Measurements from ENCODE around the gene STRIP2.
"Not testable (repeated sequence)": the region's sequence is repeated elsewhere in the genome, so short reads cannot be mapped to it uniquely, and the experiment has no call there.

Gene STRIP2

DNA sequence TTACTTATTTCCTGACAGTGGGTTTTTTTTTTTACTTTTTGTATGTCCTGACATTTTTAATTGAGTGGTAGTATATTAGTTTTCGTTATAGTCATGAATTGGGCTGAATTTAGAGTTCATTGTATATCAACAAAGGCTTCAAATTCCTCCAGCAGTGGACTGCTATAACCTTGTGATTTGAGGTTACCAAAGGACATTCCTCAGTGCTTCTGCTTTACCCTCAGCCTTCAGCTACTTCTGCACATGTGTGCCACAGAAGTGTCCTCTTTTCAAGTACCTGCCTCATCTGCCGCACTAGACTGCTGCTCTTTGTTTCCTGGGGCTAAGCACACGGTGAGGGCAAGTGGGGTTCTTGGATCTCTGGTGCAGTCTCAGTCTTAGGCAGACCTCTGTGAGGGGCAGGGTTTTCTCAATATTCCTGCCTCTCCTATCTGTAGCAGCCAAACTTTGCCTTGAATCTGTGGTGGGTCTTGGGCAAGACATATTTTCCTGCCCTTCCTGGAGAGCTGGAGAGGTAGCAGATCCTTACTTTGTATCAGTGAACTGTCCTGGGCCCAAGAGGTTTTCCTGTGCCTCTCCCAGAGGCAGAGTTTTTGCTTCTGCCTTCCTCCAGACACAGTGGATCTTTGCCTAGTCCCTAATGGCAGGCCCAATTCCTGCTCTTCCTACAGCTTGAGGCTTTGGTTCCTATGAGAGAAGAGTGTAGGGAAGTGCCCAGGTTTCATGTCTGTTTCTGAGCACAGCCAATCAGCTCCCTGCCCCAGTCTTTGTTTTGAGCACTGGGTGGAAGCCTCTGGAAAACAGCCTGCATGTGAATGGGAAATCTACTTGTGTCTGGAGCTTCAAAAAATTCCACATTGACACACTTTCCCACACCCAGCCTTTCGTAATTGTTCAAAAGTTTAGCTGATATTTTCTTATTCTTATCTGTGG lies 39.0 kb upstream of the STRIP2 start:
- Histone ChIP-seq H3K9ac (ENCODE audit: low read length) (no peak overlapping the region), H3K4me1 (ENCODE audit: control insufficient read depth, low read depth, low read length) (peaks cover 4% of the 10 kb centered on the region), H3K36me3 (ENCODE audit: control insufficient read depth, low read depth, low read length) (peaks cover 4% of the 10 kb centered on the region), H3K27me3 (ENCODE audit: control insufficient read depth, insufficient read depth, low read length) (no peaks in the 10 kb centered on the region), H3K4me3 (ENCODE audit: low read length) (no peak overlapping the region), H3K9me3 (ENCODE audit: control insufficient read depth, low read depth, low read length) (no peaks in the 10 kb centered on the region), H3K27ac (ENCODE audit: low read length) (no peak overlapping the region)

DNA sequence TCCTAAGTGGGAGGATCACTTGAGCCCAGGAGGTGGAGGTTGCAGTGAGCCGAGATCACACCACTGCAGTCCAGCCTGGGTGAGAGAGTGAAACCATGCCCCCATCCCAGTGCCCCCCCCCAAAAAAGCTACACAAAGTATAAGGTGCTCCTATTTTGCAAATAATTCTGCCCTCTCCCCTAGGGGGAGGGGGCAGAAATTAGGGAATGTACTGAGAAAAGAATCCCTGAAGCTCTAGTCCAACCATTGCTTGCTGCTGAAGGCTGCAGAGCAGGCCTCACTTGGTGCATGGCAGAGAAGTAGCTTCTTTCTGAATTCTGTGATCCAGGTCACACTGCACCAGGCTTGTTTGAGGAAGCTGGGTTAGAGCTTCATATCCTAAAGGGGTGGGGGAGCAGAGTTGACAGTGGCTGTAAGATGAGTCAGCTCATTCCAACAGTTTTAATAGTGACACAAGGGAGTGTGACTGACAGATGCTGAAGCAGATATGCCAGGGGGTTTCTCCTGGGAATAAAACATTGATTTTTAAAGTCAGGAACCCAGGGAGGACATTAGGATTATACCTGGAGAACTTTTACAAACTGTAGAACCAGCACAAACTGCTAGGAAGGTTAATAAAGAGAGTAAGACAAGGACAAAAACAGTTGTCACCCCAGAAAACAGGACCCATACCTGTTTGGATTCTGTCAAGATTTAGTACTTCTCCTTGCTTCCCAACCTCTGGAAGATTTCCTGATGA lies 32.8 kb upstream of the STRIP2 start:
- Histone ChIP-seq H3K9ac (ENCODE audit: low read length) (no peak overlapping the region), H3K27me3 (ENCODE audit: control insufficient read depth, insufficient read depth, low read length) (no peaks in the 10 kb centered on the region), H3K4me3 (ENCODE audit: low read length) (no peak overlapping the region), H3K27ac (ENCODE audit: low read length) (no peak overlapping the region), H3K36me3 (ENCODE audit: control insufficient read depth, low read depth, low read length) (peaks cover 7% of the 10 kb centered on the region), H3K9me3 (ENCODE audit: control insufficient read depth, low read depth, low read length) (no peaks in the 10 kb centered on the region), H3K4me1 (ENCODE audit: control insufficient read depth, low read depth, low read length) (peaks cover 7% of the 10 kb centered on the region)

DNA sequence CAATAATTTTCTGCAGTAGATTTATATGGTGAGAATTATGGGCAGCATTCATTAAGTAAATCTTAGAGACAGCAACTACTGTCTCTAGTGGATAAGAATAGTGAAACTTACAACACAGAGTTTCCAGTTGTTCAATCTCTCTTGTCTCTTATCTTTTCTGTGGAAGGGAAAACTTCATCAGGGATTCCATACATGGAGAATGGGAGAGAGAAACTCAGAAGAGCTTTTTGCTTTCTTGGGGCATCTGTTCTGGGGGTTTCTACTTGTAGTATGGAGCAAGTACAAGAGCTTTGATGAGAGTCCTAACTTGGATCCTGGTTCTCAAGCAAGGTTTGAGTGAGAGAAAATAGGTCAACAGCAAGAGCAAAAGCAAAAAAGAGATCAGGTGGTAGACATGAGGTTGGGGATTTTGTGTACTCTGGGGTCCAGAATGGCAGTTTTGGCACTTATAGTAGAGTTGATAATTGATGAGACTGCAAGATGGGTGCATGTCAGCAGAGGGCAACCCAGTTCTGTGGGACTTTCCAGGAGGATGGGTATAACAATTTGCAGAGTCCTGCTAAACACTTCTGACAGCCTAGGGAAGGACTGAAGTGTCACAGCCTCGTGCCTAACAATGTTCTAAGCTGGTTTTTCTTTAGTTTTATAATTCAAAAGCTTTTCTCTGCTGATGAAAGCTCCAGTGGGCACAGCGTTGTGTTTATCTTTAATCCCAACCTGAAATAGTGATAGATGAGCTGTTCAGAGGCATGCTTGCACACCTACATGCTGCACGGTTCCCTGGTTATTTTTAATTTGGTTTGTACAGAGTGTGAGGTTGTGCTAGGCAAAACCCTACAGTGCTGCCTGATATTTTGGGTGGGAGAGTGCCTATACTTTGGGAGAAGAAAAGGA lies 32.0 kb upstream of the STRIP2 start:
- H3K27ac ChIP-seq (ENCODE audit: low read length), result no peak overlapping the region
- H3K4me1 ChIP-seq (ENCODE audit: control insufficient read depth, low read depth, low read length), result peaks cover 7% of the 10 kb centered on the region
- H3K4me3 ChIP-seq (ENCODE audit: low read length), result no peak overlapping the region
- no peaks in the 10 kb centered on the region for H3K9me3 ChIP-seq (ENCODE audit: control insufficient read depth, low read depth, low read length)
- H3K36me3 ChIP-seq (ENCODE audit: control insufficient read depth, low read depth, low read length), result peaks cover 7% of the 10 kb centered on the region
- H3K27me3 ChIP-seq (ENCODE audit: control insufficient read depth, insufficient read depth, low read length), result no peaks in the 10 kb centered on the region
- no peak overlapping the region for H3K9ac ChIP-seq (ENCODE audit: low read length)

DNA sequence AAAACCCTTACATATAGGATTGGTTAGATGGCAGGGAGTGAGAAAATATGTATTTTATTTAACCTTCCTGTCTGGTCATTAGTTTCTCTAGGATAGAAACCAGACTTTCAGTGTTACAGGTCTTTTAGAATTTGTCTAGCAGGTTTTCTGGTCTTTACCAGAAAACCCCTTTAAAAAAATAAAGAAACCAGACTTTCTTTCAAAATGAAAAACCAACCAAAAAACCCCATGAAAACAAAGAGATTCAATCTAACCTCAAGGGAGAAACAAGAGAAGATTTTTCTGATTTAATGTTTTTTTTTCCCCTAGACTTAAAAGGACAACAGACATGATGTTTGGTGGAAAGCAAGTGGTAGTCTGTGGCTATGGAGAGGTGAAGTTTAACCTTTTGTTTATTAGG lies 28.7 kb upstream of the STRIP2 start:
- H3K9ac ChIP-seq (ENCODE audit: low read length), result no peak overlapping the region
- no peak overlapping the region for H3K27ac ChIP-seq (ENCODE audit: low read length)
- no peaks in the 10 kb centered on the region for H3K9me3 ChIP-seq (ENCODE audit: control insufficient read depth, low read depth, low read length)
- H3K4me1 ChIP-seq (ENCODE audit: control insufficient read depth, low read depth, low read length), result peaks cover 7% of the 10 kb centered on the region
- no peaks in the 10 kb centered on the region for H3K27me3 ChIP-seq (ENCODE audit: control insufficient read depth, insufficient read depth, low read length)
- peaks cover 3% of the 10 kb centered on the region for H3K36me3 ChIP-seq (ENCODE audit: control insufficient read depth, low read depth, low read length)
- H3K4me3 ChIP-seq (ENCODE audit: low read length), result no peak overlapping the region

DNA sequence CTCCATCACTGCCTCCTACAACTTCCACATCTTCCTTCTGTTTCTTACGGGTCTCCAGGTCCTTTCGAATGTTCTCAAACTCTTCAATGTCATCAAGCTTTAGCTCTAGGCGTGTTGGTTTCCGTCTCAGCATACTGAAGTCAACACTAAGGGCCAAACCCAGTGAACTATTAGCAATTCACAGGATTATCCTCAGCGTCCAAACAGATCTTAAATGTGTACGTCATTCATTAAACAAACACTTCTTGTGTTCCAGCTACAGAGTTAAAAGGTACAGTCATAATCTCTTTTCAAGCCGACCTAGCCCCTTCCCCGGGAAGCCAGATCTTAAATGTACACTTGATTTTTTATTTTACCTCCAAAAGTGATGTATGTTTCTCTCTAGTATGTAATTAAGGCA lies 24.0 kb upstream of the STRIP2 start:
- not testable (repeated sequence) for H3K36me3 ChIP-seq (ENCODE audit: control insufficient read depth, low read depth, low read length); H3K9ac ChIP-seq (ENCODE audit: low read length); H3K27me3 ChIP-seq (ENCODE audit: control insufficient read depth, insufficient read depth, low read length); H3K4me3 ChIP-seq (ENCODE audit: low read length); H3K4me1 ChIP-seq (ENCODE audit: control insufficient read depth, low read depth, low read length); H3K9me3 ChIP-seq (ENCODE audit: control insufficient read depth, low read depth, low read length); H3K27ac ChIP-seq (ENCODE audit: low read length)

DNA sequence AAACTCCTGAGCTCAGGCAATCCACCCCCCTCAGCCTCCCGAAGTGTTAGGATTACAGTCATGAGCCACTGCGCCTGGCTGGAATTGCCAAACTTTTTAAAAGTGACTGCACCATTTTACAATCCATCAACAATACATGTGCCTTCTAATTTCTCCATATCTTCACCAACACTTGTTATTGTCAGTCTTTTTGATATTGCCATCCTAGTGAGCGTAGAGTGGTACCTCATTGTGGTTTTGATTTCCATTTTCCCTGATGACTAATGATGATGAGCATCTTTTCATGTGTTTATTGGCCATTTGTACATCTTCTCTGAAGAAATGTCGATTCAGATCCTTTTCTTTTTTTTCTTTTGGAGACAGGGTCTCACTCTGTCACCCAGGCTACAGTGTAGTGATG lies 21.7 kb upstream of the STRIP2 start:
- no peaks in the 10 kb centered on the region for H3K36me3 ChIP-seq (ENCODE audit: control insufficient read depth, low read depth, low read length)
- H3K27me3 ChIP-seq (ENCODE audit: control insufficient read depth, insufficient read depth, low read length), result no peaks in the 10 kb centered on the region

DNA sequence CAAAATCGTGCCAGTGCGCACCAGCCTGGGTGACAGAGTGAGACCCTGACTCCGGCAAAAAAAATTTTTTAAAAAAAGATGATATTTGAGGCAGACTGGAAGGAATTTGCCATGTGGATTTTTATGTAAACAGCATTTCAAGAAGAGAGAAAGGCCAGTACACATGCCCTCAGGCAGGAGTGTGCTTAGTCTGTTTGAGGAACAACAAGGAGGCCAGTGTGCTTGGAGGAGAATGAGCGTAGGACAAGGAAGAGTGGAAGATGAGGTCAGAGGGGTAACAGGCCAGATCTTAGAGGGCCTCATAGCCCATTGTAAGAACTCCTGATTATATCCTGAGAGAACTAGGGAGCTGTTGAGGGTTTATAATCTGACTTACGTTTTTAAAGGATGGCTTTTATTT lies 17.2 kb upstream of the STRIP2 start:
- no peaks in the 10 kb centered on the region for H3K4me1 ChIP-seq (ENCODE audit: control insufficient read depth, low read depth, low read length)
- H3K27ac ChIP-seq (ENCODE audit: low read length), result no peak overlapping the region
- no peak overlapping the region for H3K9ac ChIP-seq (ENCODE audit: low read length)

More for the DNA sequence above, 21.7 kb upstream of the STRIP2 start:
- no peak overlapping the region for H3K27ac ChIP-seq (ENCODE audit: low read length)
- no peaks in the 10 kb centered on the region for H3K4me1 ChIP-seq (ENCODE audit: control insufficient read depth, low read depth, low read length)
- no peak overlapping the region for H3K4me3 ChIP-seq (ENCODE audit: low read length)
- no peaks in the 10 kb centered on the region for H3K9me3 ChIP-seq (ENCODE audit: control insufficient read depth, low read depth, low read length)
- no peak overlapping the region for H3K9ac ChIP-seq (ENCODE audit: low read length)

DNA sequence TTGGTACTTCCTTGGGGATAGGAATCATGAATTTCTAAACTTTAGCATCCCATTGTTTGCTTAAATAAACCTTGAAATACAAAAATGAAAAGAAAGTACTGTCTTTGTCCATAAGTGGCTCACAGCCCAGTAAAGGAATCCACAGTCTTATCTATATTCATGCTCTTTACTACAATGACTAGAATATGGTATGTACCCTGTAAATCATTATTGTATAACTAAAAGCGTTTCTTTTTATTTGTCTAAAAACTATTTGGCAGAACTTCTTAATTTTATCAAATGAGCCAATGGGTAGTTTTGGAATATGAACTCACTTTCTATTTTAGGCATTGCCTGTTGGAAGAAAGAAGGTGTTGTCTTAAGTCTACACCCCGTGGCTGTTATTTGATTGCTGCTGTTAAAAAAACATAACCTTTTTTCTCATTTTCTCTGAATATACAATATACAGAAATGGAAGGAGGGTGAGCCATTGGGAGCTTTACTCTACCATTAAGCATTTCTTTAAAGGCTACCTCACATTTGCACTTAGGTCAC lies 12.4 kb upstream of the STRIP2 start:
- no peak overlapping the region for H3K9ac ChIP-seq (ENCODE audit: low read length)
- H3K4me3 ChIP-seq (ENCODE audit: low read length), result no peak overlapping the region
- H3K9me3 ChIP-seq (ENCODE audit: control insufficient read depth, low read depth, low read length), result no peaks in the 10 kb centered on the region
- no peaks in the 10 kb centered on the region for H3K27me3 ChIP-seq (ENCODE audit: control insufficient read depth, insufficient read depth, low read length)
- no peaks in the 10 kb centered on the region for H3K4me1 ChIP-seq (ENCODE audit: control insufficient read depth, low read depth, low read length)
- H3K27ac ChIP-seq (ENCODE audit: low read length), result no peak overlapping the region
- H3K36me3 ChIP-seq (ENCODE audit: control insufficient read depth, low read depth, low read length), result peaks cover 19% of the 10 kb centered on the region

More for the DNA sequence above, 17.2 kb upstream of the STRIP2 start:
- Histone ChIP-seq H3K36me3 (ENCODE audit: control insufficient read depth, low read depth, low read length) (no peaks in the 10 kb centered on the region), H3K9me3 (ENCODE audit: control insufficient read depth, low read depth, low read length) (no peaks in the 10 kb centered on the region), H3K27me3 (ENCODE audit: control insufficient read depth, insufficient read depth, low read length) (no peaks in the 10 kb centered on the region), H3K4me3 (ENCODE audit: low read length) (no peak overlapping the region)

DNA sequence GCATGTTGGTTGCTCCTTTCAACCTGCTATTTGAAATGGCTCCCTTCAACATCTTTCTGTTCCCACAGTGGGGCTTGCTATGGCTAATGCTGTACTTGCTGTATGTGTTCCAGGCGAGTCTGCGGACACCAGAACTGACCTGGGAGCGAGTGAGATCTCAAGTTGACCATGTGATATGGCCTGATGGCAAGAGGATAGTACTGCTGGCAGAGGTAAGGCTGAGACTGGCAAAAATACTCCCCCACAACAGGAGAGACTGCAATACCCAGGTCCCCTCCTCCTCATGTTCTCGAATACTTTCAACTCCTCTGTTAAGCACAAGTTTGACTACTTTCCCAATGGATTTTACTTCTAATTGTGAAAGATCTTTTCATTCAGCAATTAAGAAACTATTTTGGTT lies 11.5 kb upstream of the STRIP2 start:
- Histone ChIP-seq H3K27me3 (ENCODE audit: control insufficient read depth, insufficient read depth, low read length) (no peaks in the 10 kb centered on the region), H3K9ac (ENCODE audit: low read length) (no peak overlapping the region), H3K4me3 (ENCODE audit: low read length) (no peak overlapping the region), H3K36me3 (ENCODE audit: control insufficient read depth, low read depth, low read length) (peaks cover 26% of the 10 kb centered on the region), H3K4me1 (ENCODE audit: control insufficient read depth, low read depth, low read length) (no peaks in the 10 kb centered on the region), H3K9me3 (ENCODE audit: control insufficient read depth, low read depth, low read length) (no peaks in the 10 kb centered on the region), H3K27ac (ENCODE audit: low read length) (no peak overlapping the region)

DNA sequence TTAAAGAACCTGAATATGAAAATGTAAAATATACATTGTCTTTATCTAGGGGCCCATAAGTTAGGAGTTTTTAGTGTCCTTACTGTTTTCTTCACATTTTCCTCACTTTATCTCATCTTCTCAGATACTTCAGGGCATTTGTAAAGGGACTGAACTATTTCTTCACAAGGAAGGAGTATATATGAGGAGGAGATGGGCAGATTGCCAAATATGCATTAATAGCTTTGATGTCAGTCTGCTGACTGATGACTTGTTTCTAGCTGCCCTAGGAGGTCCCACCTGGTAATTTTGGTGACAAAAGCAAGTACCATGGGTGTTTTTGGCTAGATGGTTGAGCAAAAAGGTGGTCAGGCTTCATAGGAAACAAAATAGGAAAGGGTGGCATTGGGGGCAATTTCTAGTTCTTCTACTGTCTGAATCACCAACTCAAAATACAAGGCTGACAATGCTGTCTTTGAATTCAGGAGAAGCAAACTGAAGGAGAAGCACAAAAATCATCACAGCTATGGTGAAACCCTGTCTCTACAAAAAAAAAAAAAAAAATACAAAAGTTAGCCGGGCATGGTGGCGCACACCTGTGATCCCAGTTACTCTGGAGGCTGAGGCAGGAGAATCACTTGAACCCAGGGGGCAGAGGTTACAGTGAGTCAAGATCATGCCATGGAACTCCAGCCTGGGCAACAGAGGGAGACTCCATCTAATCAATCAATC lies 10.4 kb upstream of the STRIP2 start:
- H3K36me3 ChIP-seq (ENCODE audit: control insufficient read depth, low read depth, low read length), result peaks cover 26% of the 10 kb centered on the region
- H3K27me3 ChIP-seq (ENCODE audit: control insufficient read depth, insufficient read depth, low read length), result no peaks in the 10 kb centered on the region
- no peak overlapping the region for H3K4me3 ChIP-seq (ENCODE audit: low read length)
- no peaks in the 10 kb centered on the region for H3K4me1 ChIP-seq (ENCODE audit: control insufficient read depth, low read depth, low read length)
- H3K9me3 ChIP-seq (ENCODE audit: control insufficient read depth, low read depth, low read length), result no peaks in the 10 kb centered on the region
- H3K27ac ChIP-seq (ENCODE audit: low read length), result no peak overlapping the region
- no peak overlapping the region for H3K9ac ChIP-seq (ENCODE audit: low read length)
